GM12878 (cell line): ENCODE measurements around the gene SGIP1.
A peak's percentile ranks its signal among the peaks of the same experiment; 100 is the strongest.

Experiments
- ATF3 ChIP-seq: IDR thresholded peaks from 2 replicates; pipeline ENCODE4 v1.6.1; 2011; ENCODE audit warnings: low read depth, mild to moderate bottlenecking, low read length, moderate library complexity, borderline replicate concordance; ENCODE audit errors: extremely low read depth
- PBX3 ChIP-seq: IDR thresholded peaks from 2 replicates; pipeline ENCODE4 v1.6.1; 2011; ENCODE audit warnings: mild to moderate bottlenecking, low read depth, low read length, moderate library complexity; ENCODE audit not compliant: insufficient replicate concordance
- POLR2A ChIP-seq: IDR thresholded peaks from 2 replicates; pipeline ENCODE4 v1.6.1; 2011; ENCODE audit warnings: low read depth, mild to moderate bottlenecking, low read length
- POLR2AphosphoS5 ChIP-seq: IDR thresholded peaks from 2 replicates; pipeline ENCODE4 v1.6.1; 2011; ENCODE audit warnings: mild to moderate bottlenecking, low read length, inconsistent platforms
- RAD21 ChIP-seq: IDR thresholded peaks from 2 replicates; pipeline ENCODE4 v1.6.1; 2011; ENCODE audit warnings: mild to moderate bottlenecking, low read depth, low read length, moderate library complexity; ENCODE audit not compliant: insufficient read depth
- RCOR1 ChIP-seq: conservative IDR thresholded peaks from 2 replicates; pipeline ENCODE4 v1.6.1; 2012; ENCODE audit warnings: low read depth, low read length, improper control_type of control experiment
- ZBTB11 ChIP-seq: fragments of 450-650 bp; formaldehyde crosslinking; IDR thresholded peaks from 2 replicates; pipeline ENCODE4 v1.5.0; 2022; ENCODE audit warnings: mild to moderate bottlenecking, missing genetic modification characterization
- ZNF24 ChIP-seq: fragments of 450-650 bp; IDR thresholded peaks from 2 replicates; pipeline ENCODE4 v1.6.1; 2017; ENCODE audit warnings: antibody characterized with exemption, mild to moderate bottlenecking

GRCh38 chr1:66752000-66752592 lies 218.1 kb downstream of the SGIP1 start, which contains the start of gene DYNLT5:
- TF ChIP-seq ZNF24 (no peak), ATF3 (no peak), PBX3 (no peak), ZBTB11 (CRISPR knock-in tag) (no peak), POLR2A (no peak), POLR2AphosphoS5 (no peak), RAD21 (peak; percentile 20; the same call in 1 of the 2 replicates), RCOR1 (no peak)
